Cardiac muscle cell (in vitro differentiated cells and primary cell): Measurements from ENCODE around the gene TAF1. TPM values are rescaled to one million over a fixed set of nuclear protein-coding genes. Genes with fewer than 3 reads are reported as not detected.
"Not testable (repeated sequence)": the region's sequence is repeated elsewhere in the genome, so short reads cannot be mapped to it uniquely, and the experiment has no call there.

Experiments used
- DNase-seq, 2 donors: peaks; one replicate each; pipeline versions ENCODE4 v3.0.0 to v3.0.0-alpha.2; 2010 to 2017; ENCODE audit warnings: low read depth in 1 of 2, low spot score in 1 of 2
- H3K27ac ChIP-seq: fragments of 200-600 bp; sonication (generic); 2 replicates; pipeline ENCODE4 v1.5.1; 2016
- H3K27me3 ChIP-seq: fragments of 200-600 bp; sonication (generic); 2 replicates; pipeline ENCODE4 v1.6.0; 2016; ENCODE audit warnings: control low read depth
- H3K36me3 ChIP-seq: fragments of 200-600 bp; sonication (generic); 2 replicates; pipeline ENCODE4 v1.5.1; 2016; ENCODE audit warnings: control low read depth
- H3K4me1 ChIP-seq: fragments of 200-600 bp; sonication (generic); 2 replicates; pipeline ENCODE4 v1.8.1; 2017; ENCODE audit warnings: low read depth, mild to moderate bottlenecking, mixed run types
- H3K4me3 ChIP-seq: fragments of 200-600 bp; sonication (generic); 2 replicates; pipeline ENCODE4 v1.5.1; 2016; ENCODE audit warnings: mild to moderate bottlenecking
- H3K9me3 ChIP-seq: fragments of 200-600 bp; sonication (generic); 2 replicates; pipeline ENCODE4 v1.5.1; 2017; ENCODE audit warnings: low read depth, mild to moderate bottlenecking, control low read depth
- polyA plus RNA-seq: library from polyadenylated mRNA; unstranded; fragments of >200 nt; fragmentation: Nextera tagmentation; extraction: Ambion mirVana; gene quantifications from 2 replicates; pipeline ENCODE4 v1.2.1, GENCODE V29; 2016
- total RNA-seq: library from RNA; depleted of rRNA; stranded (reverse); fragments of >200 nt; gene quantifications from 2 replicates; pipeline ENCODE4 v1.2.3, GENCODE V29; 2016
- TF ChIP-seq, protein P1 (sequence below): IDR thresholded peaks from 2 replicates; pipeline ENCODE4 v1.5.1; 2012; ENCODE audit warnings: low read depth, mild to moderate bottlenecking, low read length

Gene TAF1, protein sequence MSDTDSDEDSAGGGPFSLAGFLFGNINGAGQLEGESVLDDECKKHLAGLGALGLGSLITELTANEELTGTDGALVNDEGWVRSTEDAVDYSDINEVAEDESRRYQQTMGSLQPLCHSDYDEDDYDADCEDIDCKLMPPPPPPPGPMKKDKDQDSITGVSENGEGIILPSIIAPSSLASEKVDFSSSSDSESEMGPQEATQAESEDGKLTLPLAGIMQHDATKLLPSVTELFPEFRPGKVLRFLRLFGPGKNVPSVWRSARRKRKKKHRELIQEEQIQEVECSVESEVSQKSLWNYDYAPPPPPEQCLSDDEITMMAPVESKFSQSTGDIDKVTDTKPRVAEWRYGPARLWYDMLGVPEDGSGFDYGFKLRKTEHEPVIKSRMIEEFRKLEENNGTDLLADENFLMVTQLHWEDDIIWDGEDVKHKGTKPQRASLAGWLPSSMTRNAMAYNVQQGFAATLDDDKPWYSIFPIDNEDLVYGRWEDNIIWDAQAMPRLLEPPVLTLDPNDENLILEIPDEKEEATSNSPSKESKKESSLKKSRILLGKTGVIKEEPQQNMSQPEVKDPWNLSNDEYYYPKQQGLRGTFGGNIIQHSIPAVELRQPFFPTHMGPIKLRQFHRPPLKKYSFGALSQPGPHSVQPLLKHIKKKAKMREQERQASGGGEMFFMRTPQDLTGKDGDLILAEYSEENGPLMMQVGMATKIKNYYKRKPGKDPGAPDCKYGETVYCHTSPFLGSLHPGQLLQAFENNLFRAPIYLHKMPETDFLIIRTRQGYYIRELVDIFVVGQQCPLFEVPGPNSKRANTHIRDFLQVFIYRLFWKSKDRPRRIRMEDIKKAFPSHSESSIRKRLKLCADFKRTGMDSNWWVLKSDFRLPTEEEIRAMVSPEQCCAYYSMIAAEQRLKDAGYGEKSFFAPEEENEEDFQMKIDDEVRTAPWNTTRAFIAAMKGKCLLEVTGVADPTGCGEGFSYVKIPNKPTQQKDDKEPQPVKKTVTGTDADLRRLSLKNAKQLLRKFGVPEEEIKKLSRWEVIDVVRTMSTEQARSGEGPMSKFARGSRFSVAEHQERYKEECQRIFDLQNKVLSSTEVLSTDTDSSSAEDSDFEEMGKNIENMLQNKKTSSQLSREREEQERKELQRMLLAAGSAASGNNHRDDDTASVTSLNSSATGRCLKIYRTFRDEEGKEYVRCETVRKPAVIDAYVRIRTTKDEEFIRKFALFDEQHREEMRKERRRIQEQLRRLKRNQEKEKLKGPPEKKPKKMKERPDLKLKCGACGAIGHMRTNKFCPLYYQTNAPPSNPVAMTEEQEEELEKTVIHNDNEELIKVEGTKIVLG (N-terminal part only)
- total RNA-seq, result 16.1 and 43.1 TPM in 2 replicates
- 3.8 and 7.8 TPM in 2 replicates for polyA plus RNA-seq

DNA sequence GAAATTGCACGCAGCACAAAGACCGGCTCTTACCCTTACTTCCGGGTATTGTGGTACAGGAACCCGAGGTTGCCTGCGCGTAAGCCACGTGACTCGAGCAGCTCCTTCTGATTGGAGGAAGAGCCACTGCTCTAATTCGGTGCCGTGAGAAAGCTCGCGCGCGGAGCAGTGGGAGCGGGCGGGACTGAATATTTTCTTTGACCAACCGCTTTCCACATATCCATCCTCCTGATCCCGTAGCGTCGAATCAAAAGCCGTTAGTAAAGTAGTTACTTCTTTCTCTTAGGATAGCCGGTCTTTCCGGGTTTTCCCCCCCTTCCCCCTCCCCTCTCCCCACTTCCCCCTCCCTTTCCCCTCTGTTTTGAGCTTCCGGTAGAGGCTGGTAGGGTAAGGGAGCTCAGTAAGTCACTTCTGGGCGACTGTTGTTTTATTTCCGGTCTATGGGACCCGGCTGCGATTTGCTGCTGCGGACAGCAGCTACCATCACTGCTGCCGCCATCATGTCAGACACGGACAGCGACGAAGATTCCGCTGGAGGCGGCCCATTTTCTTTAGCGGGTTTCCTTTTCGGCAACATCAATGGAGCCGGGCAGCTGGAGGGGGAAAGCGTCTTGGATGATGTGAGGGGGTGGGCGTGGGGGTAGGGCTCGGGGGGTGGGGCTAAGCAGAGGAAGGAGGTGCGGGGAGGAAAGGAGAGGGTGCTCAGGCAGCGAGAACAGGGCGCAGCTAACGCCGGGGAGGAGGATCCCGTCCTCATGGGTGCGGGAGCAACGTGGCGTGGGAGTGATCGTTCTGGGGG, at the start of gene TAF1:
Gene TAF1, plus strand, starts transcription at position 483 of the 799 bp plus-strand sequence. Its CDS starts 18 bp downstream, at position 501.
- Histone ChIP-seq H3K27me3 (no peaks in the 10 kb centered on the region), H3K36me3 (no peaks in the 10 kb centered on the region), H3K9me3 (no peaks in the 10 kb centered on the region), H3K27ac (peak within 1 kb of the TSS; percentile 90), H3K4me3 (peak within 1 kb of the TSS; percentile 60), H3K4me1 (no peaks in the 10 kb centered on the region)
- TF ChIP-seq, protein P1, sequence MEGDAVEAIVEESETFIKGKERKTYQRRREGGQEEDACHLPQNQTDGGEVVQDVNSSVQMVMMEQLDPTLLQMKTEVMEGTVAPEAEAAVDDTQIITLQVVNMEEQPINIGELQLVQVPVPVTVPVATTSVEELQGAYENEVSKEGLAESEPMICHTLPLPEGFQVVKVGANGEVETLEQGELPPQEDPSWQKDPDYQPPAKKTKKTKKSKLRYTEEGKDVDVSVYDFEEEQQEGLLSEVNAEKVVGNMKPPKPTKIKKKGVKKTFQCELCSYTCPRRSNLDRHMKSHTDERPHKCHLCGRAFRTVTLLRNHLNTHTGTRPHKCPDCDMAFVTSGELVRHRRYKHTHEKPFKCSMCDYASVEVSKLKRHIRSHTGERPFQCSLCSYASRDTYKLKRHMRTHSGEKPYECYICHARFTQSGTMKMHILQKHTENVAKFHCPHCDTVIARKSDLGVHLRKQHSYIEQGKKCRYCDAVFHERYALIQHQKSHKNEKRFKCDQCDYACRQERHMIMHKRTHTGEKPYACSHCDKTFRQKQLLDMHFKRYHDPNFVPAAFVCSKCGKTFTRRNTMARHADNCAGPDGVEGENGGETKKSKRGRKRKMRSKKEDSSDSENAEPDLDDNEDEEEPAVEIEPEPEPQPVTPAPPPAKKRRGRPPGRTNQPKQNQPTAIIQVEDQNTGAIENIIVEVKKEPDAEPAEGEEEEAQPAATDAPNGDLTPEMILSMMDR, result no peak
- DNase-seq, result peak; percentile 93 to 98

DNA sequence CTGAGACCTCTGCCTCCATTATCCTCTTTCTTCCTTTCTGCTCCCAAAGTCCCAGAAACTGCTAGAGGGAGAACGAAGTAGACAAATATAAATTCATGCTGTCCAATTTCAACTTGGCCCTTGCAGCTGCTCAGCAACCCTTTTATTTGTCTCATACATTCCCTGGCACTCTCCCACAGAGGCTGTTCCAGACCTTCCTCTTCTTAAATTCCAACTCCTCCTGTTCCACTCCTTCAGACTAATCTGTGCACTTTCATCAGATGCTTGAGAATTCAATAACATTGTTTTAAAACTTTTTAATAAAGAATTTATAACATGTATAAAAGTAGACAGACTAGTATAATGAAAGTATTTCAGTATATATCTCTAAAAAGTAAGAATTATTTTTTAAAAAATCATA, 49.2 kb upstream of the TAF1 start:
- H3K36me3 ChIP-seq, H3K4me1 ChIP-seq, H3K27me3 ChIP-seq, H3K27ac ChIP-seq, H3K4me3 ChIP-seq, H3K9me3 ChIP-seq: not testable (repeated sequence)
- DNase-seq, result peak in 1 of 2 donors; percentile 25

DNA sequence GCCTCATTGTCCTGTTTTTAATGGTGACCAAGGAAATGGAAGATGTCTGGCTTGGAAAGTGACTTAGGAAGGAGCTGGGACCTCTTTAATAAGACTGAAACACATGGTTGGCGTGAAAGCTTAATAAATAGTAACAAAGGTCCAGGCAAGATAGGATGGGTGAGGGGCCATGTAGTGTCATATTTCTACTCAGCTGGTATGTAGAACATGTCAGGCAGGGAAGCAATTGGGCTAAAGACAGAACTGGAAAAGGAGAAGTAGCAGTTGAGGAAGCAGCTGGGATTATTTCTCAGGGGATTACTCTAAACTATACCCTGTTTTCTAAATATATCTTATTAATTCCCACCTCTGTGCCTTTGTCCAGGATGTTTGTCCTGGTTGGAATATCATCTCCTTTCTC, 46.0 kb upstream of the TAF1 start:
- no peak overlapping the region for H3K4me3 ChIP-seq
- no peaks in the 10 kb centered on the region for H3K9me3 ChIP-seq
- H3K36me3 ChIP-seq, result no peaks in the 10 kb centered on the region
- H3K27ac ChIP-seq, result no peak overlapping the region
- H3K27me3 ChIP-seq, result no peaks in the 10 kb centered on the region
- TF ChIP-seq, protein P1, result no peak
- no peaks in the 10 kb centered on the region for H3K4me1 ChIP-seq
- DNase-seq, result no peak

DNA sequence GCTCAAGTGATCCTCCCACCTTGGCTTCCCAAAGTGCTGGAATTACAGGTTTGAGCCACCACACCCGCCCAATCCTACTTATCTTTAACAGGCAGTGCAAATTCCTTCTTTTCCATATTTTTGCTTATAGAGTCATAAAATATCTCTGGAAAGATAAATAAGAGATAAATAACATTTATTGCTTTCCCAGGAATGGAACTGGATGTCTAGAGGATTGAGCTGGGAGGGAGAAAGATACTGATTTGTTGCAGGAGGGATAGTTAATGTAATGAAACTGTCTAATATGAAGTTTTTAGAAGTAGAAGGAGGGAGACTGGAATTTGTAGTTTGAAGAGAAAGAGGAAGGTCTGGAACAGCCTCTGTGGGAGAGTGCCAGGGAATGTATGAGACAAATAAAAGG, 44.4 kb upstream of the TAF1 start:
- Histone ChIP-seq H3K4me1 (no peaks in the 10 kb centered on the region), H3K36me3 (no peaks in the 10 kb centered on the region), H3K27ac (no peak overlapping the region), H3K9me3 (no peaks in the 10 kb centered on the region), H3K27me3 (no peaks in the 10 kb centered on the region), H3K4me3 (no peak overlapping the region)
- TF ChIP-seq, protein P1, result no peak
- DNase-seq, result no peak

DNA sequence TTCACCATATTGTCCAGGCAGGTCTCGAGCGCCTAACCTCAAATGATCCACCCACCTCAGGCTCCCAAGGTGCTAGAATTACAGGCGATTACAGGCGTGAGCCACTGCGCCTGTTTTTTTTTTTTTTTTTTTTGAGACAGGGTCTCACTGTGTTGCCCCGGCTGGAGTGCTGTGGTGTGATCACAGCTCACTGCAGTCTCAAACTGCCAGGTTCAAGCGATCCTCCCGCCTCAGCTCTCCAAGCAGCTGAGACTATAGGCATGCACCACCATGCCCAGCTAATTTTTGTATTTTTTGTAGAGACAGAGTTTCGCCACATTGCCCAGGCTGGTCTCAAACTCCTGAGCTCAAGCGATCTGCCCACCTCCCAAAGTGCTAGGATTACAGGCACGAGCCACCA, 41.7 kb upstream of the TAF1 start:
- DNase-seq, H3K27me3 ChIP-seq, H3K36me3 ChIP-seq, H3K4me1 ChIP-seq, H3K27ac ChIP-seq, H3K9me3 ChIP-seq, H3K4me3 ChIP-seq: not testable (repeated sequence)
